Head of caudate nucleus (tissue), 42 donors: ENCODE data around the gene COLQ.
"Not testable (repeated sequence)": the region's sequence is repeated elsewhere in the genome, so short reads cannot be mapped to it uniquely, and the experiment has no call there.

Experiments
- DNase-seq, 42 donors: peaks; one replicate each; pipeline versions ENCODE4 v3.0.0 to v3.0.0-alpha.2; 2020 to 2021; ENCODE audit warnings: mixed read lengths in 7 of 42
- intact Hi-C: fragments of 100-400 bp; cut with DNase I; formaldehyde crosslinking; loops from one replicate; pipeline ENCODE4 v1.15.0; 2022

The COLQ gene

DNA sequence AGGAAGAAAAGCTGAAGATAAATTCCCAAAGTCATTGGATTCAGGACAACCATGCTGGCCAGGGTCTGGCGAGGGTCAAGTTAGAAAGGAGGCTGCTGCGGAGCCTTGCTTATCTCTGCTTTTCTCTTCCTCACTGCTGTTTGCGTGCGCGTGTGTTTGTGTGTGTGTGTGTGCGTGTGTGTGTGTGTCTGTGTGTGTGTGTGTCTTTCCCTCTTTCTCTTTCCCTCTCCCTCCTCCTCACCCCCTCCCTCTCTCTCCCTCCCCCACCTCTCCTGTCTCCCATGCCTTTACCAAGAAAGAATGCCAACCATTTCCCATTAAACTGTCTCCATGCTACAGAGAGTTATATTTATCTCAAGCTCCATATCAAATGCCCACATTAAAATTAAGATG lies at the start of gene COLQ:
Gene COLQ (minus strand): TSS at position 134 of the 393 bp plus-strand sequence. CDS start 81 bp downstream, at position 53.
- DNase-seq = no peak
- intact Hi-C loops = no loop called here

DNA sequence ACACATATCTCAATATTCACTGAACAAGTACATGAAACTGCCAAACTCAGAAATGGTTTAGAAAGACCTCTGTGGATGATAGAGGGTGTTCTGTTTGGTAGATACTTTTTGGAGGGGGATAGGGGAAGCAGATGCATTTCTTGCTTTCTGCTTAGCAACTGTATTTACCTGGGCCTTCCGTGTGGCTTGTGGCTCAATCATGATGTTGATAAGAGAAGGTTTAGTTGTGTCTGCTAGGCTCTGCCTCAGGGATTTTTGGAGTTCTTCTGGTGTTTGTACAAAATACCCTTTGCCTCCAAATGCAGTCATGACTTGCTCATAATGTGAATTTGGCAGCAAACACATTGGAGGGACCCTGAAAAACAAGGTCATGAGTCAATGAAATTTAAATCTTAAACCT lies 41.7 kb upstream of the COLQ start:
- no peak for DNase-seq
- intact Hi-C loops = no loop called here

DNA sequence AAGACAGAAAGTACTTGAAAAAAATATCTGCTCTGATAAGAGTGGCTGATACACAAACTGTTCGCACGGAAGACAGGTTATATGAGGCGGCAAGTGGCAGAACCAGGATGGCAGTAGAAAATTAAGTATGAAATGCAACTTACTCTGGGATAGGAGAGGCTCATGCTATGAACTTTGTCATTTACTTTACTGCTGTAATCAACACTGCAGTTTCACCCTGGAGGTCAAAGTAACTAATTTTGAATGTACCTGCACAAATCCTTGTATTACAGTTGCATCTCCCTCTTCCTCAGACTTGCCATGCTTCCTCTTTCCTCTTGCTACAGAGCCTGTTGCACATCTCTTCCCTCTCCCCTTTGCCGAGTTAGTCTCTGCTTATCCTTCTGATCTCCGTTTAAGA lies 41.1 kb upstream of the COLQ start:
- intact Hi-C loops = no loop called here
- no peak for DNase-seq

DNA sequence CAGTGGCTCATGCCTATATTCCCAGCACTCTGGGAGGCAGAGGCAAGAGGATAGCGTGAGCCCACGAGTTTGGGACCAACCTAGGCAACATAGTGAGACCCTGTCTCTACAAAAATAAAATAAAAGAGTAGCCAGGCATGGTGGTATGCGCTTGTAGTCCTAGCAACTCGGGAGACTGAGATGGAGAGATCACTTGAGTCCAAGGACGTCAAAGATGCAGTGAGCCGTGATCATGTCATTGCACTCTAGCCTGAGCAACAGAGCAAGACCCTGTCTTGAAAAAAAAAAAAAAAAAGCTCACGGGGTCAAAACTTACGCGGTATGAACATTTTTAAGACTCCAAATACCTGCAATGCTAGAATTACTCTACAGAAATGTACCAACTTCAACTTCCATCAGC lies 37.1 kb upstream of the COLQ start:
- no peak for DNase-seq
- intact Hi-C loops = loop anchor here (5.0 kb wide), 1 partner anchor 356 kb away; no protein-coding TSS in a partner anchor

DNA sequence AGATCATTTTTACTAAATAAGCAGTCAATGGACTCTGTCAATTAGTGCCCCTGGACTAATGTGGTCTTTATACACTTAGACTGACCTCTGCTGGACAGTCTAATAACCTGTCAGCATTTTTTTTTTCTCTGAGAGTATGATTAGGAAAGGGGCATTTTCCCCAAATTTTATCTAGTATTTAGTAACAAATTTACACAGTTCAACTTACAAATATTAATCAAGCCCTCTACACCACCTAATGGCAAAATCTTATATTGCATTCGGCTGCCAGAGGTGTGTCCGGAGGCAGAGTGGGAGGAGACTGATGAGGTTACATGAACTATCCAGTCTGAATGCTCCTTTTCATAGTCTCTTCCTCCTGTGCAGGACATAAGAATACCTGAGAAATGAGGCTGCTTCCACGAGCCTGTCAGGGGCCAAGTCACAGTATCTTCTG lies 36.0 kb upstream of the COLQ start:
- peak in 17 of 42 donors; percentile 9 to 60 (median 30) for DNase-seq

DNA sequence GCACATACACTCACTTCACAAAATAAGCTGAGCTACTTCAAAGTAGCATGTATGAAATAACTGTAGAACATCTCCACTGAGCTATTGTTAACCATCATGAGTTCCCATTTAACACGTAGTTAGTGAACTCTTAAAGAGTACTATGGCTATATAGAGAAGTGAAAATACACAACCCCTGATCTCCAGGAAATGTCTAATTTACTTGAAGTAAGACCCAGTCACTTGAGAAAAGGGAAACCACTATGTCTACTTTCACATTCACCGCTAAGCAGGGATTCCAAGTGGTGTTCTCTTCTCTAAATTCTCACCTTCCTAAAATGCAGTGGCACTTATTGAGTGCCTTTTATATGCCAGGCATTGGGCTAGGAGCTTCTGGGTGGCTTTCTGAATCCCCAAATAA lies 35.0 kb upstream of the COLQ start:
- no peak for DNase-seq
- intact Hi-C loops = loop anchor here (5.0 kb wide), 1 partner anchor 354 kb away; no protein-coding TSS in a partner anchor

More for the DNA sequence above, 36.0 kb upstream of the COLQ start:
- intact Hi-C loops = loop anchor here (5.0 kb wide), 1 partner anchor 355 kb away; no protein-coding TSS in a partner anchor

DNA sequence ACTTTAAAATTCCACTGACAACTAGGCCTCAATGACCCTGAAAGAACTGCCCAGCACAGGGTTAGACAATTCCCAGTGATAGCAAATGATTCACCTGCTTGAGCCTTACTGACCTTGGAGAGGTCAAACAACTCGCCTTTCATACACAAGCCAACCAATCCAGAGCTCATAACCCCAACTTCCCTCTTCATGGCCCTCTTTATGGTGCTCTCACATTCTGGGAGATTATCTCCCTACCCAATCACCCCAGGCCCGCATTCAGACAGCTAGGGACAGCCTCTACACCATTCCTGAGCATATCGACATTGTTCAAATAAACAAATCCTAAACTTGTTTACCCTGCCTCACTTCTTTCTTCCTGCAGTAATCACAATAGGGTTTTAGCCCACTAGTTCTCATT lies 32.2 kb upstream of the COLQ start:
- intact Hi-C loops = no loop called here
- DNase-seq = no peak

DNA sequence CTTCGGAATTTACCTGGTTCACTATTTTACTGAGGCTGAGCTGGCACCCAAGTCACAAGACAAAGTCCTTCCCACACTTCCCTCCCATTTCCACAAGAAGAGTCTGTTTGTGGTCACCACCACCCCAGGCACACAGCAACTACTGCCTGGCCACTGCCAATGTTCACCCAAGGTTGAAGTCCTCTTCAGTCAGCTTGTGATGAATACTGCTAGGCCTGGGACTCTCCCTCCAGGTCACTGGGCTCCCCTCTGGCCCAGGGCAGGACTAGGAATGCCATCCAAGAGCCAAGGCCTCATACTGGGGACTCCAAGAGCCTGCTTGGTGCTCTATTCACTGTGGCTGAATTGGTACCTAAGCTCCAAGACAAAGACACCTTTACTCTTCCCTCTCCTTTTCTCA lies 30.4 kb upstream of the COLQ start:
- no peak for DNase-seq
- intact Hi-C loops = no loop called here

DNA sequence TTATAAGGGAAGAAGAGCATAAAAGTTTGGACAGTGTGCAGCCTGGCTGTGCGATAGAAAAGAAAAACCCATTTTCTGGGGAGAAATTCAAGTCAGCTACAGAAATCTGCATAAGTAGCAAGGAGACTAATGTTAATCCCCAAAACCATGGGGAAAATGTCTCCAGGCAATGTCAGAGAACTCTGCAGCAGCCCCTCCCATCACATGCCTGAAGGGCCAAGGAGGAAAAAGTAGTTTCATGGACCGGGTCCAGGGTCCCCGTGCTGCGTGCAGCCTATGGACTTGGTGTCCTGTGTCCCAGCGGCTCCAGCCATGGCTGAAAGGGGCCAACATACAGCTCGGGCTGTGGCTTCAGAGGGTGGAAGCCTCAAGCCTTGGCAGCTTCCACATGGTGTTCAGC lies 28.3 kb upstream of the COLQ start:
- intact Hi-C loops = no loop called here
- DNase-seq = no peak

DNA sequence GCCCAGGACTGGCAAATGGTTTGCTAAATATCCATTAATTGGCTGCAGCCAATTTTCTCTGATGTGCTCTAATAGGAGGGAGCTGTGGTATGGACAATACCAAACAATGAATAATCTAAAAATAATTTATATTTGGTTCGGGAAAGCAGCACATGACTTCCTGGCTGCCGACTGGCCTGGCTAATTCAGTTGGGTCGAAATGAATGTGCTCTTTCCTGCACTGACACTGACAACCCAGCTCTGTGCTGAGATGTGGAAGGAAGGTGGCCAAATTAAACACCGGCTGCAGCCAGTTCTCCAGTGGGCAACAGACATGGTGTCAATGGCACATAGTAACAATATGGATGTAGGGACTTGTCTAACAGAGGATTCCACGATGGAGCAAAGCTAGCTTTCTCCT lies 21.1 kb upstream of the COLQ start:
- intact Hi-C loops = no loop called here
- peak in 2 of 42 donors; percentile 13 to 40 for DNase-seq

DNA sequence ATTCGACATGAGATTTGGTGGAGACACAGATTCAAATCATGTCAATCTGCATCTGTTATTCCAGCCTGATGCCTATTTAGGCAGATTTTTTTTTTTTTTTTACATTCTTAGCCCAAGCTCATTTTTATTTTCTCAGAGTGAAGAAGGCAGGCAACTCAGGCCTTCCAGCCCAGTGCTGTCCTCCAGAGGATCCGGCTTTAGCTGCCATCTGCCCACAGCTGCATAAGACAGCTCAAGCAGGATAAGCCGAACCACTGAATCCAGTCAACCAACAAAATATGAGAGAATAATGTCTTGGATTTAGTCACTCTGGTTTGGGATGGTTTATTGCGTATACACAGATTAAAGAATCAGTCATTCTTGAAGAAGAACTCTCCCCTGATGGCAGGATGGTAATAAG lies 19.9 kb upstream of the COLQ start:
- no peak for DNase-seq
- intact Hi-C loops = no loop called here

DNA sequence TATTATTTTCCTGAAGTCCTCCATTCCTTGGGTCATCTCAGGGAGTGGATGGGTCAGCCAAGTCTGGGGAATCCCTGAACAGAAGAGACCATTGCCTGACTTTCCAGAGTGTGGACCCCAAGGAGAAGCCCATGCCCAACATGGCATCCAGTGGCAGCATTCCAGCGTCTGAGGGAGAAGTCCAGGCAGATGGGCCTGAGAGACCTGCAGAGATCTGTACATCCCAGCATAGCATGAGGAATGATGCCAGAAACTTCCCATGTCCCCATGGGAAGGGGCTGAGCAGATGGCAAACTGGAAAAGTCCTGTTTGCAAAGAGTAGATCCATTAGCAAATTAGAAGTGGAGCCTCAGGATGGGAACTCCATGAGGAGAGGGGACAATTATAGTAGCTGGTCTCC lies 17.6 kb upstream of the COLQ start:
- intact Hi-C loops = no loop called here
- no peak for DNase-seq

DNA sequence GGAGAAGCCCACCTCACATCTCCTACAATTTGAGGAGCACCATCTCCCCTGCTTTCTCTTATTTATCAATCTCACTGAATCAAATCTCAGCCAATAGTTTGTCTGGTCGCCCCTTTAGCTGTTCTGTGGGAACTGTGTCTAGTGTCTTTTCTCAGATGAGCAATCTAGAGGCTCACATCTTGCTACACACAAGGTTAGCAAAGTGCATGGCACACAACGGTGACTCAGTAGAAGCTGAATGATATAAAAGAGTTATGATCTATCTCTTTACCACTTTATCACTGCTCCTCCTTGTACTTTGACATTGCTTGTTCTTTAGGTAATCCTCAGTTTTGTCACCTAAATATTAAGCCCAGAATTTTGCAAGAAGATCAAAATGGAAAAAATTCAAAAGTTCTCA lies 16.8 kb upstream of the COLQ start:
- no peak for DNase-seq
- intact Hi-C loops = no loop called here

DNA sequence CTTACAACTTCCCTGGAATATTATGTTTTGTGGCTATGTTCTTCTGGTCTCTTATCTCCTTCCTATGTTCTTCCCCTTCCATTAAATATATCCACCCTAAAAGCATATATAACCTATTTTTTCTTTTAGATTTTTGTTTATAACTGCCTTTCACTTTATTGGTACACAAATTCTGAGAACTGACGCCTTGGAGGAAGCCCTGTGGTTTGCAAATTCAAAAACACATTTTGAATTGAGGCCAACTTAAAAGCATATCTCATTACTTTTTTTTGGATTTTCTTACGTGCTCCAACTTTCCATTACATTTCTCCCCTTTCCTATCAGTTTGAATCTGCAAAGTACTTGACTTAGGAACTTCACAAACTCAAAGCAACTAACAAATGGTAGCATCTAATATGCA lies 15.3 kb upstream of the COLQ start:
- no peak for DNase-seq
- intact Hi-C loops = no loop called here

DNA sequence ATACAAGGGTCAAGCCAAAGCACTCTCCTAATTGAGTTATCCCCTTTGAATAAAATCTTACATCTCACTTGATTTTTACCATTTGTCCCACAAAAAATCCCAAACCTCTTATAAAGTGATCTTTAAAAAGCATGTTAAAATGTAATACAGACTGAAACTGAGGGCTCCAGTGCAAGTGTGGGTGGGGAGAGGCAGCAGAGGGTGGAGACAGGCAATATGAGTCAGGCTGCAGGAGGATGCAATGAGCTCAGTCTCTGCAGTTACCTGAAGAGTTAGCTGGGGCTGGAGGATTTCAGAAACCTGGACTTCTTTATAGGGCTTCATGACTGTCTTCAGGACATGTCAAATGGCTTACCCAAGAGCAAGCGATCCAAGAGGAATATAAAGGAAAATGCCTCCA lies 14.2 kb upstream of the COLQ start:
- intact Hi-C loops = no loop called here
- peak in 33 of 42 donors; percentile 13 to 83 (median 48) for DNase-seq

DNA sequence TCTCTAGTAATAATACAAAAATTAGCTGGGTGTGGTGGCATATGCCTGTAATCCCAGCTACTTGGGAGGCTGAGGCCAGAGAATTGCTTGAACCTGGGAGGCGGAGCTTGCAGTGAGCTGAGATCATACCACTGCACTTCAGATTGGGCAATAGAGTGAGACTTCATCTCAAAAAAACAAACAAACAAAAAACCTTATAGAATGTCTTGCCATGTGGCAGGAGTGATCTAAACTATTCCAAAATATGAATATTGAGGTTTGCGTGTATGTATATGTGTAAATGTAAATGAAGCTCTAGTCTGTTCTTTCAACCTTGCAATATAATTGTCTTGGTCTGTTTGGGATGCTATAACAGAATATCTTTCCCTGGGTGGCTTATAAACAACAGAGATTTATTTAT lies 11.1 kb upstream of the COLQ start:
- DNase-seq, intact Hi-C loops: not testable (repeated sequence)

DNA sequence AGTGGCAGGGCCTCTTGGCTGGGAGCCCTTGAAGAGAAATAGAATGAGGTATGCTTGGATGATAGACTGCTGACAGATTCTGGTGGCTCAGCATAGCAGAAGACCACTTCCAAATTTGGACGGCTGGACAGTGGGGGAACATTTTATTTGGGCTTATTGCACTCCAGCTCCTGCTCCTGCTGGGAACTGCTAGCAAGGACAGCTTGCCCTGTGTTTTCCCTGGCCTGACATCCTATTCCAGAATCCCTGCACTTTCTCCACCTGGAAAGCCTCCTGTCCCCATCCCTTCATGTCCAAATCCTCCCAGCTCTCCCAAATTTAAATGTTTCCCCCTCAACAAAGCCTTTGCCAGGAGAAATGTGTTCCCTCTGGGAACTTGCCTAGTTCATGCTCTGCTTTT lies 9.8 kb upstream of the COLQ start:
- DNase-seq = no peak
- intact Hi-C loops = no loop called here

DNA sequence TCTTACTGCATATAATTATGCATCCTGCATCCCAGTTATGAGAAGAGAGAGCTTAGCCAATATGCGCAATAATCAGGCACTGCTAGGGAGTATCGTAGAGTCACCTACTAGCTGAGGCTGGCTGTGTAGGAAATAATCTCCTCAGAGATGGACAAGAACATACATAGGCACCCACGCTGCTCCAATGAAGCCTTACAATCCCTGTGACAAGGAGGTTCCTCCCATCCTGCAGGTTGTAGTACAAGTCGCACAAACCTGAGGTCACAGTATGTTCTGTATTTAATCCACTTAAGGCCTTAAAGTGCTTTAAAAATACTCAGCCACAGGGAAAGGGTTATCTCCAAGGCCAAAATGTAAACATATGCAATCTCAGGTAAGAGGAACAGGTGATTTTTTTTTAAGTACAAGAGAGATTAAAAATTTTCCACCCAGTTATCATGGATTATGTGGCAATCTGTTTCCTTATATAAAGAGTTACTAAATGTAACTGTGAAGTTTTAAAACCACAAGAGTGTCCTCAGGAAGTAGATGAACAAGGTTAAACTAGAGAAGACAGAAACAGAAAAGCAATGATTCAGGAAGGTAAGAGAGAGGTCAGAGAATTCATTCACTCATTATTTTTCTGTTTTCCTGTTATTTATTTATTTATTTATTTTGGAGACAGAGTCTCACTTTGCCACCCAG lies 7.5 kb upstream of the COLQ start:
- no peak for DNase-seq
- intact Hi-C loops = no loop called here

DNA sequence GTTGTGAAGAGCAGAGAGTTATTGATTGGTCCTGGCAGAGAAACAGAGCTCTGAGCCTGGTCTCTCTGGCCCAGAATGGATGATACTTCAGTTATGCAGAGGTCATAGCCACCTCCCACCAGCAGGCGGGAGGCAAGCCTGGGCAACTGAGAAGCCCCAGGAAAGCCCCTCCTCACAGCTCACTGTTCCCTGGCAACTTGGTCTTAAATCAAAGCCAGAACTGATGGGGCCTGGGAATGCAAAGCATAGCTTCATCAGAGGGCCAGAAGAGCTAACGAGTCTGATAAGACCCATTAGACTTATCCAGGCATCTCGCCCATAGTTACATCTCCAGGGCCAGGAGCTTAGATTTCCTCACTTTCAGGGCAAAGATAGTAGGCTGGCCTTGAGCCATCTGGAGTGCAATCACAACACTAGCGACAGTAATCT lies 5.5 kb upstream of the COLQ start:
- intact Hi-C loops = no loop called here
- no peak for DNase-seq

DNA sequence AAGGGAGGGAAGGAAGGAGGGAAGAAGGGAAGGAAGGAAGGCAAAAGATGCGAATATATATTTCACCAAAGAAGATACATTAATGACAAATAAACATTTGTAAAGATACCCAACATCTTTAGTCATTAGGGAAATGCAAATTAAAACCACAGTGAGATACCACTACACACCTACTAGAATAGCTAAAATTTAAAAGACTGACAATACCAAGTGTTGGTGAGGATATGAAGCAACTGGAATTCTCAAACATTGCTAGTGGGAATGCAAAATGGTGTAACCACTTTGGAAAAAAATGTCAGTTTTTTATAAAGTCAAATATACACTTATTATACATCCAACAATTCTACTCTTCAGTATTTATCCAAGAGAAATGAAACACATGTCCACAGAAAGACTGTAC lies 4.3 kb upstream of the COLQ start:
- DNase-seq = no peak
- intact Hi-C loops = no loop called here

DNA sequence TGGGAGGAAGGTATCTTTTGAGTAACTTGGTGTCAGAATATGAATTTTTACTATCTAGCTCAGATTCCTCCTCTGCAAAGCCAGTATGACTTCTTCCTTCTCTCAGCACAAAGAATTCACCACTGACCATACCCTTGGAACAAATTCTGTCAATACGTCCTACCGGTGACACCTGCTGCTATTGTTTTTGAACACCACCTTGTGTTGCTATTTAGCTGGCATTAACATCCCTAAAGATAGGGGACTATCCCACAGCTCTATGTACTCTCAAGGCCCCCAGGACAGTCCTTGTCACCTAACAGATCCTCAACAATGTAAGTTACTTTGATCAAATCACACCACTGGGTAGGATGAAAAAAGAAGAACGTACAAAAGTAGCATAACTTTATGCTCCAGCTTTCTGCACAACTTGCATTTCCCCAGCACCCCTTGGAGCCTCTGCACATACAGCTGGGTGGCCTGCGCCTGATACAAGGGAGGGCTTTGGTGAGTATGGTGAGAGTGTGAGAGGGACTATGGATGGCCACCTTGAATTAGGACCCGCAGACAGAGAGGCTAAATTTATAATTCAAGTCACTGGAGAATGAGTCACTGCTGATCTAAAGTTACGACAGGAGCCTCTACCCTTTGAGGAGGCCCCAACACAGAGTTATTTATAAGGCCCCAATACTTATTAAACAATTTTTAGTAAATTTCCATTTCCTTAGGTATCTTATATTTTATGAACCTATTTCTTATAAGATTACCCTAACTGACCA lies 2.3 kb upstream of the COLQ start:
- intact Hi-C loops = no loop called here

More for the DNA sequence above, 2.3 kb upstream of the COLQ start:
- peak in 1 of 42 donors; percentile 10 for DNase-seq
